ENCODE measurements around the gene PRKAR2B. TPM values are rescaled to one million over a fixed set of nuclear protein-coding genes. Genes with fewer than 3 reads are reported as not detected.

Gene PRKAR2B
- total and polyA plus RNA-seq, 2 experiments from 2014 or later: 48.8 to 50.6 TPM

- Mint-ChIP-seq H3K9me3 (no peaks in the 10 kb centered on the region; the same call in 1 of the 3 replicates), H3K4me3 (peak overlapping the region; percentile 69), H3K27ac (no peak overlapping the region), H3K36me3 (ENCODE audit: low read depth) (peaks cover 2% of the 10 kb centered on the region; the same call in 1 of the 3 replicates), H3K27me3 (ENCODE audit: insufficient read depth, low read depth, poor library complexity) (peaks cover 11% of the 10 kb centered on the region), H3K4me1 (peaks cover 38% of the 10 kb centered on the region)
- Histone ChIP-seq H3K4me1 (ENCODE audit: insufficient read depth) (peaks cover 38% of the 10 kb centered on the region), H3F3A (replicated peaks; ENCODE audit: low read depth) (no peaks in the 10 kb centered on the region), H4K20me1 (replicated peaks; ENCODE audit: insufficient read depth) (no peaks in the 10 kb centered on the region), H3K4me3 (peak overlapping the region; percentile 64), H3K9me2 (ENCODE audit: insufficient read depth) (no peaks in the 10 kb centered on the region), H3K36me3 (ENCODE audit: insufficient read depth) (no peaks in the 10 kb centered on the region), H2AFZ (peak overlapping the region; percentile 92; the same call in 1 of the 2 replicates), H3K79me2 (replicated peaks; ENCODE audit: insufficient read depth) (peaks cover 32% of the 10 kb centered on the region), H3K4me2 (peak overlapping the region; percentile 84), H3K27me3 (ENCODE audit: insufficient read depth) (peaks cover 5% of the 10 kb centered on the region), H3K27ac (ENCODE audit: low read depth) (no peak overlapping the region)
- ATAC-seq: no peak
- TF ChIP-seq STAT1 (IDR thresholded peaks at IDR 0.05; ENCODE audit: unreplicated experiment) (no peak), POLR2AphosphoS5 (IDR thresholded peaks at IDR 0.05; ENCODE audit: low read depth) (no peak), CREB1 (CRISPR knock-in tag; IDR thresholded peaks at IDR 0.05; ENCODE audit: low read depth) (no peak)
- DNase-seq (ENCODE audit: low spot score): no peak
These were observed 571 bp upstream of the PRKAR2B start for GRCh38 chr7:107043921-107044346.

DNA sequence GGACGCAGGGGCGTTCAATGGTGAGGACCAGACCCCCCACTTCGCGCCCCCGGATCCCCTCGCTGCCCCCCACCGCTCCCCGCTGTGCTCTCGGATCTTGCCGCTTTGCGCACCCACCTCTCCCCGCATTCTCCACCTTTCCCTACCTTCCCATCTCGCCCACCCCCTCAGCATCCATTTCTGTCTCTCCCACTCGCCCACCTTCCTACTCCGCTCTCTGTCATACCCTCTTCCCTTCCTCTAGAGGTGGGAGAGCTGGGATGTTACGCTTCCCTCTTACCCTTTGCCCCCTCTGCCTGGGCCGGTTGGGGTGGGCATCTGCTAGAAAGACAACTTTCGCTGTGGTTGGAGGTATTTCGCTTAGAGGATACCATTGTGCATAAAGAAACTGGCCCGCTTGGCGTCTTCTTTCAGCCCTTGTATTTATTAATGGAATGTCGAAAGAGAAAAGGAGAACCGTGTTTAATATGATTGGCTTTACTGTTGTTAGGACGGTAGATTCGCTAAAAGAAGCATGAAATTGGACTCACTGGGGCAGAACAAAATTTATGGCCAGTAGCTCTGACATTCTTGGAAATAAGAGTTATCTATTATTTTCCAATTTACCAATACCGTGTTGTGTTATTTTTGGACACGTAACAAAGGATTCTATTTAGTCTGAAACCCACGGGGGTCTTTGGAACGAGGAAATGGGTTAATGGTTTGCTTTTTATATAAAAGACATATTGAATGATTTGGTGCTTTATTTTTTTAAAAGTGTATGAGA is 873 bp downstream of the PRKAR2B start:
- H3K9me2 ChIP-seq (ENCODE audit: insufficient read depth): no peaks in the 10 kb centered on the region
- Mint-ChIP-seq H3K4me3 (peak overlapping the region; percentile 88), H3K27me3 (ENCODE audit: insufficient read depth, low read depth, poor library complexity) (peaks cover 13% of the 10 kb centered on the region), H3K27ac (no peak overlapping the region), H3K4me1 (peaks cover 44% of the 10 kb centered on the region), H3K36me3 (ENCODE audit: low read depth) (peaks cover 2% of the 10 kb centered on the region; the same call in 1 of the 3 replicates), H3K9me3 (no peaks in the 10 kb centered on the region; the same call in 1 of the 3 replicates)
- H2AFZ ChIP-seq: peak overlapping the region; percentile 70; the same call in 1 of the 2 replicates
- peak overlapping the region; percentile 98 for H3K4me2 ChIP-seq
- H3K79me2 ChIP-seq (replicated peaks; ENCODE audit: insufficient read depth): peaks cover 46% of the 10 kb centered on the region
- no peaks in the 10 kb centered on the region for H3F3A ChIP-seq (replicated peaks; ENCODE audit: low read depth)
- peak; percentile 47 for DNase-seq (ENCODE audit: low spot score)
- H3K27ac ChIP-seq (ENCODE audit: low read depth): no peak overlapping the region
- H3K36me3 ChIP-seq (ENCODE audit: insufficient read depth): no peaks in the 10 kb centered on the region
- H4K20me1 ChIP-seq (replicated peaks; ENCODE audit: insufficient read depth): no peaks in the 10 kb centered on the region
- ATAC-seq: peak; percentile 70
- H3K4me3 ChIP-seq: peak overlapping the region; percentile 94
- TF ChIP-seq, protein P1, sequence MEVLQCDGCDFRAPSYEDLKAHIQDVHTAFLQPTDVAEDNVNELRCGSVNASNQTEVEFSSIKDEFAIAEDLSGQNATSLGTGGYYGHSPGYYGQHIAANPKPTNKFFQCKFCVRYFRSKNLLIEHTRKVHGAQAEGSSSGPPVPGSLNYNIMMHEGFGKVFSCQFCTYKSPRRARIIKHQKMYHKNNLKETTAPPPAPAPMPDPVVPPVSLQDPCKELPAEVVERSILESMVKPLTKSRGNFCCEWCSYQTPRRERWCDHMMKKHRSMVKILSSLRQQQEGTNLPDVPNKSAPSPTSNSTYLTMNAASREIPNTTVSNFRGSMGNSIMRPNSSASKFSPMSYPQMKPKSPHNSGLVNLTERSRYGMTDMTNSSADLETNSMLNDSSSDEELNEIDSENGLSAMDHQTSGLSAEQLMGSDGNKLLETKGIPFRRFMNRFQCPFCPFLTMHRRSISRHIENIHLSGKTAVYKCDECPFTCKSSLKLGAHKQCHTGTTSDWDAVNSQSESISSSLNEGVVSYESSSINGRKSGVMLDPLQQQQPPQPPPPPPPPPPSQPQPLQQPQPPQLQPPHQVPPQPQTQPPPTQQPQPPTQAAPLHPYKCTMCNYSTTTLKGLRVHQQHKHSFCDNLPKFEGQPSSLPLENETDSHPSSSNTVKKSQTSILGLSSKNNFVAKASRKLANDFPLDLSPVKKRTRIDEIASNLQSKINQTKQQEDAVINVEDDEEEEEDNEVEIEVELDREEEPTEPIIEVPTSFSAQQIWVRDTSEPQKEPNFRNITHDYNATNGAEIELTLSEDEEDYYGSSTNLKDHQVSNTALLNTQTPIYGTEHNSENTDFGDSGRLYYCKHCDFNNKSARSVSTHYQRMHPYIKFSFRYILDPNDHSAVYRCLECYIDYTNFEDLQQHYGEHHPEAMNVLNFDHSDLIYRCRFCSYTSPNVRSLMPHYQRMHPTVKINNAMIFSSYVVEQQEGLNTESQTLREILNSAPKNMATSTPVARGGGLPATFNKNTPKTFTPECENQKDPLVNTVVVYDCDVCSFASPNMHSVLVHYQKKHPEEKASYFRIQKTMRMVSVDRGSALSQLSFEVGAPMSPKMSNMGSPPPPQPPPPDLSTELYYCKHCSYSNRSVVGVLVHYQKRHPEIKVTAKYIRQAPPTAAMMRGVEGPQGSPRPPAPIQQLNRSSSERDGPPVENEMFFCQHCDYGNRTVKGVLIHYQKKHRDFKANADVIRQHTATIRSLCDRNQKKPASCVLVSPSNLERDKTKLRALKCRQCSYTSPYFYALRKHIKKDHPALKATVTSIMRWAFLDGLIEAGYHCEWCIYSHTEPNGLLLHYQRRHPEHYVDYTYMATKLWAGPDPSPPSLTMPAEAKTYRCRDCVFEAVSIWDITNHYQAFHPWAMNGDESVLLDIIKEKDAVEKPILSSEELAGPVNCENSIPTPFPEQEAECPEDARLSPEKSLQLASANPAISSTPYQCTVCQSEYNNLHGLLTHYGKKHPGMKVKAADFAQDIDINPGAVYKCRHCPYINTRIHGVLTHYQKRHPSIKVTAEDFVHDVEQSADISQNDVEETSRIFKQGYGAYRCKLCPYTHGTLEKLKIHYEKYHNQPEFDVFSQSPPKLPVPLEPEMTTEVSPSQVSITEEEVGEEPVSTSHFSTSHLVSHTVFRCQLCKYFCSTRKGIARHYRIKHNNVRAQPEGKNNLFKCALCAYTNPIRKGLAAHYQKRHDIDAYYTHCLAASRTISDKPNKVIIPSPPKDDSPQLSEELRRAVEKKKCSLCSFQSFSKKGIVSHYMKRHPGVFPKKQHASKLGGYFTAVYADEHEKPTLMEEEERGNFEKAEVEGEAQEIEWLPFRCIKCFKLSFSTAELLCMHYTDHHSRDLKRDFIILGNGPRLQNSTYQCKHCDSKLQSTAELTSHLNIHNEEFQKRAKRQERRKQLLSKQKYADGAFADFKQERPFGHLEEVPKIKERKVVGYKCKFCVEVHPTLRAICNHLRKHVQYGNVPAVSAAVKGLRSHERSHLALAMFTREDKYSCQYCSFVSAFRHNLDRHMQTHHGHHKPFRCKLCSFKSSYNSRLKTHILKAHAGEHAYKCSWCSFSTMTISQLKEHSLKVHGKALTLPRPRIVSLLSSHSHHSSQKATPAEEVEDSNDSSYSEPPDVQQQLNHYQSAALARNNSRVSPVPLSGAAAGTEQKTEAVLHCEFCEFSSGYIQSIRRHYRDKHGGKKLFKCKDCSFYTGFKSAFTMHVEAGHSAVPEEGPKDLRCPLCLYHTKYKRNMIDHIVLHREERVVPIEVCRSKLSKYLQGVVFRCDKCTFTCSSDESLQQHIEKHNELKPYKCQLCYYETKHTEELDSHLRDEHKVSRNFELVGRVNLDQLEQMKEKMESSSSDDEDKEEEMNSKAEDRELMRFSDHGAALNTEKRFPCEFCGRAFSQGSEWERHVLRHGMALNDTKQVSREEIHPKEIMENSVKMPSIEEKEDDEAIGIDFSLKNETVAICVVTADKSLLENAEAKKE (CRISPR knock-in tag; IDR thresholded peaks at IDR 0.05): no peak
- TF ChIP-seq STAT1 (IDR thresholded peaks at IDR 0.05; ENCODE audit: unreplicated experiment) (no peak), CREB1 (CRISPR knock-in tag; IDR thresholded peaks at IDR 0.05; ENCODE audit: low read depth) (no peak), EZH2 (IDR thresholded peaks at IDR 0.05; ENCODE audit: low read depth, unreplicated experiment) (no peak)
- H3K27me3 ChIP-seq (ENCODE audit: insufficient read depth): peaks cover 5% of the 10 kb centered on the region
- peaks cover 47% of the 10 kb centered on the region for H3K4me1 ChIP-seq (ENCODE audit: insufficient read depth)

Measured in GM23338 (cell line).